Hypothalamus (tissue), 51 donors: ENCODE measurements around the gene ARHGEF4.

Source experiments
- DNase-seq, 51 donors: peaks; one replicate each; lab custom pipeline; 2025; lab: John Stamatoyannopoulos, UW

Gene ARHGEF4

DNA sequence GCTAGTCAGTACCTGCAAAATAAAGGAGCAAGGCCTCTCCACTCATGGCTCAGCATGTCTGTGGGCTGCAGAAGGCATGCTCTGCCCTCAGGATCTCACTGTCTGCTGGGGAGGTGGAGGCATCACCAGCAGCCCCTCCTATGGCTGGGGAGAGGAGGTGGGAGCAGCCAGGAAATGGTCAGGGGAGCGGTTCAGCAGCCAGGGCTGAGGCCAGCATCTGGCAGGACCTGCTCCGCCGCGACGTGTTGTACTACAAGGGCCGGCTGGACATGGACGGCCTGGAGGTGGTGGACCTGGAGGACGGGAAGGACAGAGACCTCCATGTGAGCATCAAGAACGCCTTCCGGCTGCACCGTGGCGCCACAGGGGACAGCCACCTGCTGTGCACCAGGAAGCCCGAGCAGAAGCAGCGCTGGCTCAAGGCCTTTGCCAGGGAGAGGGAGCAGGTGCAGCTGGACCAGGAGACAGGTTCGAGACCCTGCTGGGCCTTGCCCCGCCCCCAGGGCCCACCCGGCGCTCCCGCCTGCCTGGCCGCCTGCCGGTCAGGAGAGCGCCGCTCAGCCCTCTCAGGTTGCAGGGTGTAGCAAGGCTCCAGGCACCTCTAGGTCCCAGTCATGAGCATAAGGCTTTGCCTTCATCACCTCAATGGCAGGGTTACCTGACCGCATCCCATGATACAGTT is 207.5 kb downstream of the ARHGEF4 start:
- no peak for DNase-seq

DNA sequence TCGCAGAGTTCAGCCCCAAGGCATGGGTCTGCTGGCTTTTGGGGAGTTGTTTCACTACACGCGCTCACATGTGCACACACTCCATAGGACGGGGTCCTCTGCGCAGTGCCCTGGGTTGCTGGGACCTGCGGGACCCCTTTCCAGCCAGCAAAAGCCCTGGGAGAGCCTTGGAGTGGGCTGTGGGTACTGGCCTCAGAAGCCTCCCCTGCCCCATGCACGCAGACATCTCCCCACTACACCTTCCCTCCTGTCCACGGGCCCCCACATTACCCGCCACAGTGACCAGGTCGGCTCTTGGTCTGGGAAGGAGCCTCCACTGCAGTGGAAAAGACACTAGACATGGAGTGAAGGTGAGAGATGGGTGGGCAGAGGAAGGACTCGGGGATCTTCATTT is 208.0 kb downstream of the ARHGEF4 start:
- no peak for DNase-seq

DNA sequence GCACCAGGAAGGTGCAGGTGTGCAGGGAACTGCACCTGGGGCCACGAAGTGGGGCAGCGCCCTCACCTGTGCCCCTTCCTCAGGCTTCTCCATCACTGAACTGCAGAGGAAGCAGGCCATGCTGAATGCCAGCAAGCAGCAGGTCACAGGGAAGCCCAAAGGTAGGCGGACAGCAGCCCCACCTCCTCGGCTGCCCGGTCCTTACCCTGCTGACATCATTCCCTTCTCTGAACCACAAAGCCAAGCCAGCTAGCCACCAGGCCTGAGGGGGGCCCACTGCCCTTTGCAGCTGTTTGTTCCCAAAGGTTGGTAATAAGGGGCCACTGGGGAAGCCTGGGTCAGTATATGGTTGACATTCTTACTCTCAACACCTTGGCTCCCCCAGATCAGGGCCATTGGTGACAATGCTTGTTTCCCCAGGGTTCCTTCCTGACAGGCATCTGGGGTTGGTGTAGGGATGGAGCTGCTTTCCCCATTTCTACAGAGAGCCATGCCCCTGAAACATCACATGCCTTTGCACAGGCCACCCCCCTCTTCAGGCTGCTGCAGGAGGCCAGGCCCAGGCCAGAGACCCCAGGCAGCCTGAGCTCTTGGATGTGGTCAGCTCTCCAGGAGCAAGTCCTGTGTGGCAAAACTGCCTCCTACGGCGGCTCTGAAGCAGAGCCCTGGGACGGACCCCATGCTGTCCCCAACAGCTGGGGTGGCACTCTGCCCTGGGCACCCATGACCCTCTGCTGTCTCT is 208.7 kb downstream of the ARHGEF4 start:
- no peak for DNase-seq

DNA sequence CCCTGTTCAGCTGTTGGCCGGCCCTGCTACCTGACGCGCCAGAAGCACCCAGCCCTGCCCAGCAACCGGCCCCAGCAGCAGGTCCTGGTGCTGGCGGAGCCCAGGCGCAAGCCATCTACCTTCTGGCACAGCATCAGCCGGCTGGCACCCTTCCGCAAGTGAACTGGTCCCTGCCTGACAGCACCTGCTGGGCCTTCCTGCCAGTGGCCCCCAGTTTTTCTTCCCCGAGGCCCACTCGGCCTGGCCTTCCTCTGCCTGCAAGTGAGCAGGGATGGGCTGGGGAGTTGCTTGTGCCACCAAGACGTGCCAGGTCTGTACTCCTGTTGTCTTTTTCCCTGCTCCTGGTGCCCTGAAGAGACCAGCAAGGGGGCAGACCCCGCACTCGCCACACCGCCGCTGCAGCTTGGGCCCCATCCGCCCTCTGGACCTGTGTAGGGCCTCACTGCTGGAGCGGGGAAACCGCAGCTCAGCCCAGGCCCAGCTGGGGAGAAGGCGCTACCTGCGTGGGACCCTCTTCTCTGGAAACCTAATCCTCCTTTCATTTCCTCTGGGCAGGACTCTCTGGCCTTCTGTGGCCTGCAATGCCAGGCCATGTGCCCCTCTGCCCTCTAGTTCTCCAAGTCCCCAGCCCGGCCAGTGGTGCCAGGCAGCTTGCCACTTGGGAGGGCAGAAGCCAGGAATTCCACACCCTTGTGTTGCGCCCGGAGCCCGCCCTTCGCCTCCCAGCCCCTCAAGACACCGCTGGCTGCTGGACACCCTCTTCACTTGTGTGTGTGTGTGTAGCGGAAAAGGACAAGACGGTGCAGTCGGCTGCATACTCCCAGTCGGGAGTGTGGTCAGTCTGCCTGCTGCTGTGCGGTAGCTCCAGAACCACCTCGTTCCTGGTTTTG is 209.6 kb downstream of the ARHGEF4 start:
- peak in 4 of 51 donors; percentile 18 to 34 (median 26) for DNase-seq

DNA sequence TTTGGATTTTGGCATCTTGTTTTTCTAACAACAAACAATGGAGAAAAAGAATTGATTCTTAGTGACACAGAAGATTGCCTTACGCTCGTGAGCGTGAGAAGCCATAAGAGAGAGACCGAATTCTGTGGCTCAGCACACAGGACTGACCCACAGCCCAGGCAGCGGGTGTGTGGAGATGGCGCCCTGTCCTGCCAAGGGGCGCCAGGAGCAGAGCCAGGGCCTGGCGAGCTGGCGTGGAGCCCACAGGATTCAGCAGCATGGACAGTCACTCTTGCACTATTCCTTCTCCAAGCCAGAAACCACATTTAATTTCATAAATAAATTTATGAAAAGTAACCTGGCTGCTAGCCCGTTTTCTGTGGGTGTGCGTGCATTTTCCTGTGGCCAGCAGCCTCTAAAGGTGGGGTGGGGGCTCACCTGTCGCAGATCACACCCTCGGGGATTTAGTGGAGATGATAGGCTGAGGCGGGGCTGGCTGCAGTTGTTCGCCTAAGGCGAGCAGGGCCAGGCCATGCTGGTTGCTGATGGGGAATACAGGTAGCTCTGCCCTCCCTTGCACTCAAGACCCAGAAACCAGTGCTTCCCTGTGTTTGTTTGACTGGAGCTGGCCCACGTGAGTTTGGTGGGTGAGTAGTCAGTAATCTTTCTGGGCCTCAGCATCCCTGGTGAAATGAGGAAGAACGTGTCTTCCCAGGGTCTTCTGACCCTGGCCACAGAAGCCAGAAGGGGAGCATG is 210.4 kb downstream of the ARHGEF4 start:
- DNase-seq = peak in 6 of 51 donors; percentile 13 to 38 (median 27)

DNA sequence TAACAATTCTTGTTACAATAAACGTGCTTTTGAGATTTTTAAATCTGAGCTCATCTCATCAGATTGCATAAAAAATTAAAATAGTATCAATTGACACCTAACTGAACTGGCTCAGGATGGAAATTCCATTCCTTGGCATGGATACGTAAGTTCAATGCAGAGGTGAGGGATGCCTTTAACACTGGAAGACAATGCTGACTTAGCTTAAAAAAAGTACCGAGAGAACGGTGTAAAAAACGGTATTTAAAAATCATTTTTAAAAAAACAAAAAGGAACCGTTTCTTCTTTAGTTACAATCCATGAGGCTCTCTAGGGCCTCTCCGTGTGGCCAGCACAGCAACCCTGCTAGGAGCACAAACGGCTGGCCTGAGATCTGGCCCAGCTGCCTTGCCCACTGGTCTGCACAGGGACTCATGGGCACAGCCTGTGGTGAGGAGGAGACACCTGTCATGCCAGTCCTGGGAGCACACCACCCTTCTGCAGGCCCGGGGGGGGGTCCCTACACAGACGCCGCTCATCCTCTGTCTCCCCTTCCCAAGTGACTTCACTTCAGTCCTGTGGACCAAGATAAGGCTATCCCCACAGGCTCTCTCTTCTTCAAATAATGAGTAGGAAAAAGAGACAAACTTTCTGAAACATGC is 211.3 kb downstream of the ARHGEF4 start:
- no peak for DNase-seq

DNA sequence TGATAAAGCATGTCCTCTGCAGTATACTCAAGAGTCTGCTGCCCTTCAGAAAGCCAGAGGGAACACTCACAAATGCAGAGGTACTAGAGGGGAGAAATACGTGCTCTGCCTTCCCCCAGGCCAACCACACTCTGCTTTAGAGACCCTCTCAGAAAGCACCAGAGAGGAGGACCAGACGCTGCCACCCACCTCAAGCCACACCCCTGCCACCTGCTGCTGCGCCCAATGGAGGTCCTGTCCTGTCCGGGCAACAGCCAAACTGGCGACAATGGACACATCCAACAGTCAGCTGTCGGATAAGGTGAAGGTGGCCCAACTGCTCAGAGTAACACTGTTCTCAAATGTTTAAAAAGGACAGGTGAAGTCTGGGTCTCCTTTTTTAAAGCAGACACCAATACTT is 211.9 kb downstream of the ARHGEF4 start:
- no peak for DNase-seq

DNA sequence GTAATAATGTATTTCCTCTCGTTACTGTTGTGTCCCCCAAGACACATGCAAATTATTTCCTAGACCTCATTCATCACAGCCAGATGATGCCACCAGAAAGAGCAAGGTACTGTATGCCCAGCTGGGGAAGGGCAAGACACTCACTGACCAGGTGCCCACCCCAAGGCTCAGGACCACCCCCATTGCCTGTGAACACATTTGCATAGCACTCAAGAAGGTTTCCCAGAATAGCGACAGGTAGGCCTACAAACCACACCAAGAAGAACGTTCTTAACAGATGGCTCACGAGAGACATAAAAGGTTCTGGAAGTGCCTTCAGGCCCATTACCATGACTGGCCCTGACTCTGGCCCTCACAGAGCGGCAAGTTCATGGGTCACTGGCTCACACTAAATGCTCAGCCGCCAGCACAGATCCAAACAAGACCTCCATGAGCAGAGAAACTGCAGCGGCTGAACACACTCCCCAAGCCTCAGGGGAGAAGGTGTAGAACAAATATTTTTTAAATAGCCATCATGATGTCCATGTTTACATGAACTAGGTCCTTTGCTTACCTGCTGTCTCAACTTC is 212.5 kb downstream of the ARHGEF4 start:
- no peak for DNase-seq

DNA sequence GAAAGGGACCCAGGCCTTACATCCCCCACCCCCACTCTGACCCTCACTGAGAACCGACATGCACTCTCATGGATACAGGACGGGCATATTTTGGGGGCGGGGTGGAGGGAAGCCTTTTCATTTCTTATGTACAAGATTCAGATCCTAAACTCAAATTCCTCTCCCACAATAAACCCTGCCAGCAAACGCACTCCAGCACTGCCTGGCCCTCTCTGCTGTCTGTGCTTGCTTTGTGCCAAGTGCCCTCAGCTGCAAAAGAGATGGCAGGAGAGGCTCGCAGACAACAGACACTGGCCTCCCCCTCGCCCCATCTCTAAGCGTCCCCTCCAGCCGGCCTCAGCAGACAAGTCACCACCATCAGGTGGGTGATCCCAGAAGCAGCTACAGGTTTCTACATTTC is 214.2 kb downstream of the ARHGEF4 start:
- DNase-seq = peak in 12 of 51 donors; percentile 20 to 54 (median 36)

DNA sequence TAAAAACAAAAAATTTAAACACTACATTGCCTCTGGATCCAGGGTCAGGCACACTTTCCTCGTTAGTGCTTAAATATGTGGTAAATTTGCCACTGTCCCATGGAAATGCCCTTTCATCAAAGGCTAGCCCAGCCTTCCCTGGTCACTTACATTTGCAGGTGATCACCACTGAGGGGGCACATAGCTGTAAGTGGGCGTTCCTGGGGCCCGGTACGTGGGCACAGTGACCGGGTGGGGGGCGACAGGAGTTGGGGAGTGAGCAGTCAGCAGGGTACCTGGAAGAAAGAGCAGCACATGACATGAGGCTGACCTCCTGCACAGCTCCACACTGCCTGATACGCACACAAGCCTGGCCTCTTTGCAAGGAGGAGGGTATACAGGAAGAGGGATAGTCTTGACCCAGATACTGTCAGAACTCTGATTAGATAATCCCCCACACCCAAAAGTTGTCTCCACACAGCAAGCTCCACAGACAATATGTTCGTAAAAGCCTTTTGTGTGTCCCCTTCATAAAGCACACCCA is 216.1 kb downstream of the ARHGEF4 start:
- DNase-seq = no peak

DNA sequence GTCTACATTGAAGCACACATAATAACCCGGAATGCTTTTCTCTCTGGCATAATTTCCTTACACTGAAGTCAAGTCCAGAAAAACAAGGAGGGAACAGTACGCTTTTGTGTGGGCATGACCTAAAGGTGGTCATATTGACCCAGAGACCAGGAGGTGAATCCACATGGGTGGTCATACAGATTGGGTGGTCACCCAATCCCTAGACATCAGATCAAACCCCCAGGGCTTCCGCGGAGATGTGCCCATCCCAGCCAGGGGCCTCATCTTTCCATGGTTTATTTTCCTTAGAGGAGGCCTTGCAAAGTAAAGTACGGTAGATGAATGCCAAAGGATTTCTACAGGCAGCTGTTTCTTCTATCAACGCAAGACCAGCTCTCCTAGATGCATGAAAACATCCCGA is 217.8 kb downstream of the ARHGEF4 start:
- no peak for DNase-seq

DNA sequence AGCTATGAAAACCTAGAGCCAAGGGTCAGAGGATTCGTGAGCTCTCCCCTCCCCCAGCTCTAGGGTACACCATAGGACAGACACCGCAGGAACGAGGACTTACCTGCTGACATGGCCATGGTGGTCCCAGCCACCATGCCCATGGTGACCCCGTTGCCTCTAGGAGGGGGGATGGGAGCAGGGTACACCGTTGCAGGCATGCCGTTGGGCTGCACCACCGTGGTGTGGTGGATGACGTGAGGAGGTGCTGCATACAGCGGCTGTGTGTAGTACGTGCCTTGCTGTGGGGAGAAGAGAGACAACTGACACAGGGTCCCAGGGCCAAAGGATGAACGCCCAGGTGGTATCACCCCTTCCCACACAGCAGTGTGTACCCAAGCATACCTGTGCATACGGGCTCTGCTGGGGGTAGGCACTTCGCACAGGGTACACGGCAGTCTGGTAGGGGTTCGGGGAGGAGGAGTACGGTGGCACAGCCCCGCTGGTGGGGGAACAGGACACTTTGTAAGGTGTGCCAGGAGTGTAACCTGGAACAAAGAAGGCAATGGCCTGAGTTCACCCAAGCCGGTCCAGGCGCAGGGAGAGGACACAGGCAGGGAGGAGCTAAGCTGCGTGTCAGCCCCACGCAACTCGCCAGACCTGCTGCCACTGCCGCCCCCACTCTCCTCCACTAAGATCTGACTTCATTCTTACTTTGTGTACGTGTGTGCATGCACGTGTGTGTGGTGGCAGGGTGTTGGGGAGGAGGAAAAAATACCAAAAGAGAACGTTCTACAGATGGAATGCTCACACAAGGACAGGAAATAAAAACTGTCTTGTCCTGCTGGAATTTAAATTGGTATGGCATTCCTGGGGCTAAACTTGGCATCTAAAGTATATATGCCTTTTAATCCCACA is 218.7 kb downstream of the ARHGEF4 start:
- peak in 2 of 51 donors; percentile 42 to 51 for DNase-seq

DNA sequence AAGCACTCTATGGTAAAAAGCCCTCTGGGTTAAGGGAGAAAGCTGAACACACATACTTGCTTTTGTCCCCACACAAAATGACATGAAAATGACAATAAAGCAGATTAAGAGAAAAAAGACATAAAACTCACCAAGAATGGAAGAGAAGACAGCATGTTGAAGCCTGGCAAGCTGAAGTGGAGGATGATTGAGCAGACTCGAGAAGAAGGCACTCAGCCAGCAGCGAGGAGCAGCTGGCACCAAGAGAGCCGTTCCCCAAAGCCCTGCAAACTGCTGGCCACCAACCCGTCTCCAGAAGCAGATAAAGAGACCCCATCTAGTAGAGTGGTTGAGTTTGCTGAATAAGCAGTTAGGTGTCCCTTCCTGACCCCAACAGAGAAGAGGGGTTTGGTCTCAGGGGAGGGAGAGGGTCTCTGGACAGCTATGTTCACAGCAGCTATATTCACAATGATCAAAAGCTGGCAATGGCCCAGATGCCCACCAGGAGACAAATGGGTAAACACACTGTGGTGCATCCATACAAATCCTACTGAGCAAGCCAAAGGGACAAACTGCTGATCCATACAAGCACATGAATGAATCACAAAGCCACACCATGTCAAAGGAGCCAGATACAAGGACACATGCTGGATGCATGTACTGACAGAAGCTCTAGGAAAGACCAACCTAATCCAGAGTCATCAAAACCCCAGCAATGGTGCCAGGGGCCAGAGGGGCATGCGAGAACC is 219.7 kb downstream of the ARHGEF4 start:
- DNase-seq = peak in 17 of 51 donors; percentile 12 to 56 (median 35)

DNA sequence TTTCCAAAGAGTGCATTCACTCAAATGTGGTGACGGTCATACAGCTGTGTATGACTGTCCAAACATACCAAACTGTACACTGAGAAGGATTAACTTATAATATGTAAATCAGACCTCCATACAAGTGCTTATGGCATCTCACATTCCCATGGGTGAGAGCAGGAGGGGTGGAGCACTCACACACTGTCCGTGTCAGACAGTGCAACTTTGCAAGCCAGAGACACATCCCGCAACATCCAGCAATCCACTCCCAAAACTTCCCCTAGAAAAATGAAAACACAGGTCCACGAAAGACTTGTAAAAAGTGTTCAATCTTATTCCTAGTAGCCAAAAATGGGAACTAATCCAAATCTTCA is 220.2 kb downstream of the ARHGEF4 start:
- DNase-seq = no peak

DNA sequence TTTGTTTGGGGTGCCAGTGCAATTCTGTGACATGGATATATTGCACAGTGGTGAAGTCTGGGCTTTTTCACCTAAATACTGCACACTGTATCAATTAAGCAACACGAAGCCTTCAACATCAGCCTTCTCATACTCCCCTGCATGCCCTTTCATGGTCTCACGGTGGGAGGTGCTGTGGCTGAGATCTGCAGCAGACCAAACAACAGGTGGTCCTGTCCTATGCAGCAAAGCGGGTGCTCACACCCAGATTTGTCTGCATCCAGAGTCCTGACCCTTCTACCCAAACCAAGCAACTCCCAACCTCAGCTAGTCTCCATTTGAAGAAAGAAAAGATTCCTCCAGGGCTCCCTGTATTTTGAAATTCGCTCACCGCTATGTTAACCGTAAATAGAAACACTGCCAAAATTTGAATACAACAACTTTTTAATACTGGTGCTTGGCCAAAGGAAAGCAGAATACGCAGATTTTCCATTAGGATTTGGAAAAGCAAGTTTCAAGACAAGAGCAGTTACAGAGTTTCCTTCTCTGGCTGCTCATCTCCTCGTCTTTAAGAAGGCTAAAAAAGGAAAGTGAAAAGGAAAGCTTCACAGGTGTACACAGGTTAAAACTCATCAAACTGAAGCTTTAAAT is 221.6 kb downstream of the ARHGEF4 start:
- no peak for DNase-seq

DNA sequence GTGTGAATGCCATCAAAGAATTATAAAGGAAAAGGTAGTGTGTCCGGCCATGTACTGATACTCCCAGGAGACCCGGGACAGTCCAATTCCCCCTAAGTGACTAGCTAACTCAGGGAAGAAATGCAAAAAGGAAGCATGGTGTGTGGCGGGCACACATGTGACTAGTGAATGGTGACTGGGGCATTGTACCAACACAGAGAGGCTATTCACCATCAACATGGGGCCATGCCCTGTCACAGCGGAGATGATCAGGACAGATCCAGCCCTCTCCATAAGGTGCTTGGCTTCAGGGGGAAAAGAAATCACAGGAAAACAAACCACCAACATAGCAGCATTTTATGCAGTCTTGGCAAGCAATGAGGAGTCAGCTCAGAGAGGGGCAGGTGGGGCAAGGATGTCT is 222.2 kb downstream of the ARHGEF4 start:
- DNase-seq = peak in 37 of 51 donors; percentile 6 to 88 (median 58)
